PC-3 (cell line): ENCODE results near the gene MYO5B. TPM values are rescaled to one million over a fixed set of nuclear protein-coding genes. Genes with fewer than 3 reads are reported as not detected.

Source experiments
- ATAC-seq: fragments of 200-7000 bp; cut with Tn5 transposase; 2 replicates; pipeline ENCODE4 v1.9.1; 2020; ENCODE audit warnings: mild to moderate bottlenecking, moderate library complexity
- BruUV-seq: library from RNA; stranded (reverse); fragments of 400-500 nt; replicated peaks from 2 replicates; lab custom pipeline; 2021; lab: Mats Ljungman, UMichigan
- CTCF ChIA-PET: fragments of 300-600 bp; sonication (Branson Sonifier 250); formaldehyde crosslinking; loops from one replicate; lab custom pipeline; 2022; ENCODE audit warnings: antibody characterized with exemption; lab: Charles Lee
- POLR2A ChIA-PET: fragments of 300-600 bp; sonication (Branson Sonifier 250); formaldehyde crosslinking; loops from one replicate; lab custom pipeline; 2022; ENCODE audit warnings: antibody characterized with exemption; ENCODE audit not compliant: unreplicated experiment; lab: Charles Lee
- DNase-seq: peaks from one replicate; pipeline ENCODE4 v3.0.0-alpha.2; 2015
- H2AFZ ChIP-seq: fragments of 300-600 bp; sonication (generic); 2 replicates; pipeline ENCODE4 v1.6.0; 2016; ENCODE audit warnings: antibody characterized with exemption, low read length
- H3F3A ChIP-seq: fragments of 300-600 bp; sonication (generic); one replicate; pipeline ENCODE4 v1.6.0; 2017; ENCODE audit warnings: antibody characterized with exemption, low read length, control low read depth, mild to moderate bottlenecking; ENCODE audit not compliant: unreplicated experiment
- H3K27ac ChIP-seq: fragments of 300-600 bp; sonication (generic); 2 replicates; pipeline ENCODE4 v1.5.1; 2016; ENCODE audit warnings: mild to moderate bottlenecking, low read length
- H3K27me3 ChIP-seq: fragments of 300-600 bp; sonication (generic); 2 replicates; pipeline ENCODE4 v1.6.1; 2016; ENCODE audit warnings: low read length, mixed read lengths
- H3K36me3 ChIP-seq: fragments of 300-600 bp; sonication (generic); 2 replicates; pipeline ENCODE4 v1.6.1; 2016; ENCODE audit warnings: low read depth, mixed run types, low read length, mixed read lengths
- H3K4me1 ChIP-seq: fragments of 300-600 bp; sonication (generic); 2 replicates; pipeline ENCODE4 v1.5.1; 2016; ENCODE audit warnings: low read length; ENCODE audit not compliant: insufficient read depth
- H3K4me2 ChIP-seq: fragments of 300-600 bp; sonication (generic); 2 replicates; pipeline ENCODE4 v1.6.0; 2016; ENCODE audit warnings: low read length
- H3K4me3 ChIP-seq: fragments of 300-600 bp; sonication (generic); 2 replicates; pipeline ENCODE4 v1.5.1; 2016; ENCODE audit warnings: mild to moderate bottlenecking, low read length, mixed read lengths
- H3K79me2 ChIP-seq: fragments of 300-600 bp; sonication (generic); 2 replicates; pipeline ENCODE4 v1.6.1; 2017; ENCODE audit warnings: low read length, mixed read lengths
- H3K9ac ChIP-seq: fragments of 300-600 bp; sonication (generic); 2 replicates; pipeline ENCODE4 v1.6.0; 2016; ENCODE audit warnings: mild to moderate bottlenecking, low read length
- H3K9me2 ChIP-seq: fragments of 300-600 bp; sonication (generic); replicated peaks from 2 replicates; pipeline ENCODE4 v1.6.1; 2016; ENCODE audit warnings: mixed run types, low read length, mixed read lengths
- H3K9me3 ChIP-seq: fragments of 300-600 bp; sonication (generic); 2 replicates; pipeline ENCODE4 v1.6.1; 2016; ENCODE audit warnings: low read length, mixed read lengths
- H4K20me1 ChIP-seq: fragments of 300-600 bp; sonication (generic); 2 replicates; pipeline ENCODE4 v1.6.1; 2016; ENCODE audit warnings: low read length, mixed read lengths
- CTCF ChIP-seq: fragments of 300-600 bp; sonication (generic); conservative IDR thresholded peaks from 2 replicates; pipeline ENCODE4 v1.5.1; 2017; ENCODE audit warnings: antibody characterized with exemption, low read depth, mild to moderate bottlenecking, low read length
- EZH2 ChIP-seq: fragments of 300-600 bp; sonication (generic); IDR thresholded peaks from one replicate; pipeline ENCODE4 v1.6.1; 2017; ENCODE audit warnings: antibody characterized with exemption, mild to moderate bottlenecking, low read length; ENCODE audit not compliant: unreplicated experiment
- EZH2phosphoT487 ChIP-seq: fragments of 300-600 bp; sonication (generic); IDR thresholded peaks from 2 replicates; pipeline ENCODE4 v1.6.1; 2018; ENCODE audit warnings: mild to moderate bottlenecking, antibody characterized with exemption, low read length, borderline replicate concordance
- intact Hi-C: fragments of 100-400 bp; cut with micrococcal nuclease; formaldehyde crosslinking; loops from 2 replicates; pipeline ENCODE4 v1.9.0; 2023
- total RNA-seq: library from RNA; depleted of rRNA; stranded (reverse); fragments of >200 nt; gene quantifications from 2 replicates; pipeline ENCODE4 v1.2.3, GENCODE V29; 2014

The MYO5B gene
- total RNA-seq, 1 experiment from 2014 or later: 10.7 TPM

GRCh38 chr18:49988101-49988500, 206.8 kb downstream of the MYO5B start:
- TF ChIP-seq EZH2phosphoT487 (no peak), CTCF (no peak), EZH2 (no peak)
- no TSS peak for BruUV-seq
- no peaks in the 10 kb centered on the region for H3K79me2 ChIP-seq

GRCh38 chr18:49985236-49985635, 209.7 kb downstream of the MYO5B start:
- Histone ChIP-seq H3K4me1 (no peaks in the 10 kb centered on the region), H3K9me2 (no peaks in the 10 kb centered on the region), H3K36me3 (no peaks in the 10 kb centered on the region), H3K4me2 (no peak overlapping the region), H2AFZ (no peak overlapping the region), H3K27ac (no peak overlapping the region), H3F3A (no peaks in the 10 kb centered on the region), H3K9ac (no peak overlapping the region), H4K20me1 (no peaks in the 10 kb centered on the region), H3K9me3 (no peaks in the 10 kb centered on the region), H3K79me2 (no peaks in the 10 kb centered on the region), H3K27me3 (no peaks in the 10 kb centered on the region), H3K4me3 (no peak overlapping the region)
- ChIA-PET POLR2A (no interaction called here), CTCF (no interaction called here)
- DNase-seq: no peak
- no peak for TF ChIP-seq CTCF
- no peak for TF ChIP-seq EZH2phosphoT487
- TF ChIP-seq EZH2: no peak
- ATAC-seq: no peak
- intact Hi-C loops: no loop called here
- BruUV-seq: no TSS peak

More at GRCh38 chr18:49988101-49988500, 206.8 kb downstream of the MYO5B start:
- no peak for ATAC-seq
- no peaks in the 10 kb centered on the region for H3K4me1 ChIP-seq
- H3K4me2 ChIP-seq: no peak overlapping the region
- intact Hi-C loops: no loop called here
- H2AFZ ChIP-seq: no peak overlapping the region
- no peak for DNase-seq
- ChIA-PET POLR2A (no interaction called here), CTCF (interaction anchor here (0.7 kb wide), 1 partner anchor 257 kb away, joined by 4 read pairs; no protein-coding TSS in a partner anchor)
- H3K36me3 ChIP-seq: no peaks in the 10 kb centered on the region
- no peak overlapping the region for H3K27ac ChIP-seq
- H3K4me3 ChIP-seq: no peak overlapping the region
- no peaks in the 10 kb centered on the region for H3K9me3 ChIP-seq
- no peaks in the 10 kb centered on the region for H3K9me2 ChIP-seq
- no peaks in the 10 kb centered on the region for H3K27me3 ChIP-seq
- H3K9ac ChIP-seq: no peak overlapping the region
- no peaks in the 10 kb centered on the region for H4K20me1 ChIP-seq
- no peaks in the 10 kb centered on the region for H3F3A ChIP-seq

GRCh38 chr18:49980896-49981295, 214.1 kb downstream of the MYO5B start:
- Histone ChIP-seq H3K27ac (no peak overlapping the region), H3K27me3 (no peaks in the 10 kb centered on the region)
- intact Hi-C loops: no loop called here

More at GRCh38 chr18:49980896-49981295, 214.1 kb downstream of the MYO5B start:
- no peak overlapping the region for H3K9ac ChIP-seq
- TF ChIP-seq EZH2phosphoT487: no peak
- no peak for TF ChIP-seq CTCF
- no peak for TF ChIP-seq EZH2
- H3K4me3 ChIP-seq: no peak overlapping the region
- no peak overlapping the region for H2AFZ ChIP-seq
- H4K20me1 ChIP-seq: no peaks in the 10 kb centered on the region
- H3K9me2 ChIP-seq: no peaks in the 10 kb centered on the region
- no TSS peak for BruUV-seq
- H3K79me2 ChIP-seq: no peaks in the 10 kb centered on the region
- no peaks in the 10 kb centered on the region for H3F3A ChIP-seq
- no peaks in the 10 kb centered on the region for H3K9me3 ChIP-seq
- no peaks in the 10 kb centered on the region for H3K4me1 ChIP-seq
- no peak overlapping the region for H3K4me2 ChIP-seq
- ATAC-seq: peak; percentile 64
- H3K36me3 ChIP-seq: no peaks in the 10 kb centered on the region
- DNase-seq: peak; percentile 28
- CTCF ChIA-PET: no interaction called here
- POLR2A ChIA-PET: no interaction called here
